ENCODE measurements around the gene TMEM242. TPM values are rescaled to one million over a fixed set of nuclear protein-coding genes. Genes with fewer than 3 reads are reported as not detected.

Gene TMEM242
- total and polyA plus RNA-seq, 2 of the 13 experiments (the other 11 are each of a cell fraction or from before 2014, with no cell fraction given): 5.6 to 11.1 TPM

DNA sequence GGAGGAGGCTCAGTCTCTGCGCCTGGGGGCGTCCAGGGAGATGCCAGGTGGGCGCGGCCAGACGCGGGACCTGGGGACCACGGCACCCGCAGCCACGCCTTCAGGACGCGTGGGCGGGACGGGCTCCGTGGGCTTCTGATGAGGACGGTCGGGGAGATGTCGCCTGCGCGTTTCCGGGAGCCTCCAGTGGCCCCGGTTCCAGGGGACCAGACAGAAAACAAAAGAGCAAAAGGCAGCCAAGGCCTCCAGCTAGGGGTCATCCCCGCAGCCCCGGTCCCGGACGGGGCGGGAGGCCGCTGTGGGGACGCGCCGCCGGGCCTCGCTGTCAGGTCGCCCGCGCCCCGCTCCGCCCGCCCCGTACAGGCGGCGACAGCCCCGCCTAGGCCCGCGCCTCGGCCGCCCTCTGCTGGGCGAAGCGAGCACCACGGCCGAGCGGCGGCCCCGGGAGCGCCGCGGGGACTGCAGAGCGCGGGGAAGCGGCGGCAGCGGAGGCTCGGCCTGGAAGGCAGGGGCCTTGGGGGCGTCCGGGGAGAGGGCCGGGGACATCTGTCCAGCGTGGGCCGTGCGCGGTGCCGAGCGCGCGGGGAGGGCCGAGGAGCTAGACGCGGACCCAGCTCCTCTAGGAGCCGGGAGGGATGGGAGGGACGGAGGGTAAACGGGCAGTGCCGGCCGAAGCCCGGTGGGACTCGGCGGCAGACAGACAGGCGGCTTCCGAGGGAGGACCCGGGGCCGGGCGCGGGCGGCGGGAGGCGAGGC is 48.7 kb downstream of the TMEM242 start (continued):
- TF ChIP-seq, protein P1, sequence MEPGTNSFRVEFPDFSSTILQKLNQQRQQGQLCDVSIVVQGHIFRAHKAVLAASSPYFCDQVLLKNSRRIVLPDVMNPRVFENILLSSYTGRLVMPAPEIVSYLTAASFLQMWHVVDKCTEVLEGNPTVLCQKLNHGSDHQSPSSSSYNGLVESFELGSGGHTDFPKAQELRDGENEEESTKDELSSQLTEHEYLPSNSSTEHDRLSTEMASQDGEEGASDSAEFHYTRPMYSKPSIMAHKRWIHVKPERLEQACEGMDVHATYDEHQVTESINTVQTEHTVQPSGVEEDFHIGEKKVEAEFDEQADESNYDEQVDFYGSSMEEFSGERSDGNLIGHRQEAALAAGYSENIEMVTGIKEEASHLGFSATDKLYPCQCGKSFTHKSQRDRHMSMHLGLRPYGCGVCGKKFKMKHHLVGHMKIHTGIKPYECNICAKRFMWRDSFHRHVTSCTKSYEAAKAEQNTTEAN (CRISPR knock-in tag; conservative IDR thresholded peaks at IDR 0.05): no peak
- TF ChIP-seq ZNF878 (CRISPR knock-in tag; IDR thresholded peaks at IDR 0.05): peak; percentile 5; the same call in 1 of the 2 replicates
- no peak for TF ChIP-seq SMYD3 (CRISPR knock-in tag; IDR thresholded peaks at IDR 0.05)
- no peak for TF ChIP-seq HNF1A (IDR thresholded peaks at IDR 0.05; ENCODE audit: low read depth)
- peak; percentile 40; the same call in 1 of the 2 replicates for TF ChIP-seq HNF1A (CRISPR knock-in tag; IDR thresholded peaks at IDR 0.05; ENCODE audit: borderline replicate concordance)
- no peak for TF ChIP-seq ZBTB7A (CRISPR knock-in tag; IDR thresholded peaks at IDR 0.05)
- peak; percentile 92 for TF ChIP-seq ZFY (CRISPR knock-in tag; IDR thresholded peaks at IDR 0.05)
- TF ChIP-seq HOXA7 (CRISPR knock-in tag; IDR thresholded peaks at IDR 0.05): no peak
- TF ChIP-seq, protein P2, sequence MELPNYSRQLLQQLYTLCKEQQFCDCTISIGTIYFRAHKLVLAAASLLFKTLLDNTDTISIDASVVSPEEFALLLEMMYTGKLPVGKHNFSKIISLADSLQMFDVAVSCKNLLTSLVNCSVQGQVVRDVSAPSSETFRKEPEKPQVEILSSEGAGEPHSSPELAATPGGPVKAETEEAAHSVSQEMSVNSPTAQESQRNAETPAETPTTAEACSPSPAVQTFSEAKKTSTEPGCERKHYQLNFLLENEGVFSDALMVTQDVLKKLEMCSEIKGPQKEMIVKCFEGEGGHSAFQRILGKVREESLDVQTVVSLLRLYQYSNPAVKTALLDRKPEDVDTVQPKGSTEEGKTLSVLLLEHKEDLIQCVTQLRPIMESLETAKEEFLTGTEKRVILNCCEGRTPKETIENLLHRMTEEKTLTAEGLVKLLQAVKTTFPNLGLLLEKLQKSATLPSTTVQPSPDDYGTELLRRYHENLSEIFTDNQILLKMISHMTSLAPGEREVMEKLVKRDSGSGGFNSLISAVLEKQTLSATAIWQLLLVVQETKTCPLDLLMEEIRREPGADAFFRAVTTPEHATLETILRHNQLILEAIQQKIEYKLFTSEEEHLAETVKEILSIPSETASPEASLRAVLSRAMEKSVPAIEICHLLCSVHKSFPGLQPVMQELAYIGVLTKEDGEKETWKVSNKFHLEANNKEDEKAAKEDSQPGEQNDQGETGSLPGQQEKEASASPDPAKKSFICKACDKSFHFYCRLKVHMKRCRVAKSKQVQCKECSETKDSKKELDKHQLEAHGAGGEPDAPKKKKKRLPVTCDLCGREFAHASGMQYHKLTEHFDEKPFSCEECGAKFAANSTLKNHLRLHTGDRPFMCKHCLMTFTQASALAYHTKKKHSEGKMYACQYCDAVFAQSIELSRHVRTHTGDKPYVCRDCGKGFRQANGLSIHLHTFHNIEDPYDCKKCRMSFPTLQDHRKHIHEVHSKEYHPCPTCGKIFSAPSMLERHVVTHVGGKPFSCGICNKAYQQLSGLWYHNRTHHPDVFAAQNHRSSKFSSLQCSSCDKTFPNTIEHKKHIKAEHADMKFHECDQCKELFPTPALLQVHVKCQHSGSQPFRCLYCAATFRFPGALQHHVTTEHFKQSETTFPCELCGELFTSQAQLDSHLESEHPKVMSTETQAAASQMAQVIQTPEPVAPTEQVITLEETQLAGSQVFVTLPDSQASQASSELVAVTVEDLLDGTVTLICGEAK (IDR thresholded peaks at IDR 0.05): no peak
- TF ChIP-seq, protein P2 (CRISPR knock-in tag; IDR thresholded peaks at IDR 0.05): no peak
- no peak for TF ChIP-seq GATAD2A (CRISPR knock-in tag; IDR thresholded peaks at IDR 0.05)
- TF ChIP-seq ZNF468 (CRISPR knock-in tag; IDR thresholded peaks at IDR 0.05): peak; percentile 64; the same call in 1 of the 2 replicates
- no peak for TF ChIP-seq LCORL (IDR thresholded peaks at IDR 0.05)
- no peak for TF ChIP-seq LCORL (CRISPR knock-in tag; IDR thresholded peaks at IDR 0.05)
